GM12892 (cell line): Measurements from ENCODE around the gene PRSS50.

Experiments
- DNase-seq: peaks from one replicate; pipeline ENCODE4 v3.0.0; 2011; ENCODE audit not compliant: insufficient read length
- FAIRE-seq: peaks from 2 replicates; lab custom pipeline; 2011; peaks lifted over from hg19 to GRCh38; lab: Jason Lieb, UNC
- POLR2A ChIP-seq: IDR thresholded peaks from 2 replicates; pipeline ENCODE4 v1.6.1; 2011; ENCODE audit warnings: low read depth, low read length, control low read depth
- POLR2AphosphoS5 ChIP-seq: IDR thresholded peaks from 2 replicates; pipeline ENCODE4 v1.6.1; 2011; ENCODE audit warnings: low read depth, low read length, control low read depth
- TAF1 ChIP-seq: IDR thresholded peaks from 2 replicates; pipeline ENCODE4 v1.6.1; 2011; ENCODE audit warnings: low read depth, mild to moderate bottlenecking, control low read depth, low read length, borderline replicate concordance

PRSS50 gene

GRCh38 chr3:46668116-46668515, 49.6 kb downstream of the PRSS50 start:
- FAIRE-seq (no peak), DNase-seq (peak; percentile 7)
- TF ChIP-seq POLR2A (no peak), POLR2AphosphoS5 (no peak), TAF1 (no peak)

GRCh38 chr3:46667657-46668056, 50.0 kb downstream of the PRSS50 start:
- TF ChIP-seq TAF1 = no peak
- no peak for TF ChIP-seq POLR2A
- DNase-seq (no peak), FAIRE-seq (no peak)

DNA sequence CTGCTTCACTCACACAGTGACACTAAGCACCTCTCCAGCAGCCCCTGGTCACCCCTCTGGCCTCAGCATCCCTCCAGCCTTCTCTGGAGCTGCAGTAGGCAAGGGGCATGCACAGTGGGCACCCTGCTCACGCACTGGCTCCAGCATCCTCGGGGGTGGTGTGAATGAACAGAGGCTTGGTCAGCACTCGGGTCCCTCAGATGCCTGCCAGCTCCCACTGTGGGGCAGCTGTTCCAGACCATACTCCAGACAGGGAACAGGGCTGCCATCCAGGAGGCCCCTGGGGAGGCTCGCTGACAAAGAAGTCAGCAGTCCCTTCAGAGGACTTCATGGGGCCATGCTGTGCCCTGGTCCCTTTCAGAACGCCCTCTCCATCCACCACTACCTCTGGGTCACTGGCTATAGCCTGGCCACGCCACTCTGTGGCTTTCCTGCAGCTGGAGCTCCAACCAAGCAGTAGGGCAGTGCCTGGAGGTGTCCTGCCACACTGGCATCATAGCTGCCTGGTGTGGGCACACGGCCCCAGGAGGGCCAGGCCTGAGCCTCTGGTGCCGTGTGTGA, 50.5 kb downstream of the PRSS50 start:
- TF ChIP-seq TAF1 = no peak
- no peak for TF ChIP-seq POLR2AphosphoS5
- no peak for TF ChIP-seq POLR2A
- DNase-seq = peak; percentile 9
- no peak for FAIRE-seq

GRCh38 chr3:46666453-46666845, 51.2 kb downstream of the PRSS50 start:
- no peak for TF ChIP-seq POLR2AphosphoS5
- TF ChIP-seq POLR2A = no peak
- no peak for TF ChIP-seq TAF1
- DNase-seq = peak; percentile 5
- FAIRE-seq = no peak

DNA sequence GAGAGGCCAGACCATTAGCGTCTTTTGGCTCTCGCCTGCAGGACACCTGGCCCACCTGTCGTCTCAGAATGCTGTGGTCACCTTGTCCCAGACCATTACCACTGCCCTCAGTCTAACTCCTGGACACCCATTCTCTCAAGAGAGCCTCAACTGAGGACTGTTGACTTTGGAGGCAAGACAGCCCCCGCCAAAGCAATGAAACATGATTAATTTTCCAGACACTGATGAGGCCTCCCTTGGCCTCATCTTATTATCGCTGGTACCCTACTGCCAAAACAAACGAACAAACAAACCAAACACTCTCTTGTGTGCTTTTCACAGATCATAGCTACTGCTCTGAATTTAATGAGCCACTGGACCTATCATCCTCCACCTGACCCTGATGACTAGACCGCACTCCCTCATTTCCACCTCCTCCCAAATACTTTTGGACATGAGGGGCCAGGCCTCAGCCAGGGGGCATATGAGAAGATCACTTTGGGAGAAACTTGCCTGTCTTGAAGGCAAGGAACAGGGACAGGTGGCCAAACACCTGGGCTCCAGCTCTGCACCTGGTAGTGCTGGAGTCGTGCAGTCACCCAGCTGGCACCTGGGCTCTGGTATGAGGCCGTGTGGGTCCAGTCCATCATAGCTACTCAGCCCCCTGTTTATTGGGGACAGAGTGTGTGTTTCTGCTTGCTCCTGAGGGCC, 51.8 kb downstream of the PRSS50 start:
- FAIRE-seq (no peak), DNase-seq (peak; percentile 5)
- no peak for TF ChIP-seq POLR2AphosphoS5
- no peak for TF ChIP-seq TAF1
- TF ChIP-seq POLR2A = no peak

- no peak for FAIRE-seq
- TF ChIP-seq TAF1 (no peak), POLR2AphosphoS5 (no peak), POLR2A (no peak)
- DNase-seq = no peak
Observed at GRCh38 chr3:46664971-46665762, 52.5 kb downstream of the PRSS50 start.

DNA sequence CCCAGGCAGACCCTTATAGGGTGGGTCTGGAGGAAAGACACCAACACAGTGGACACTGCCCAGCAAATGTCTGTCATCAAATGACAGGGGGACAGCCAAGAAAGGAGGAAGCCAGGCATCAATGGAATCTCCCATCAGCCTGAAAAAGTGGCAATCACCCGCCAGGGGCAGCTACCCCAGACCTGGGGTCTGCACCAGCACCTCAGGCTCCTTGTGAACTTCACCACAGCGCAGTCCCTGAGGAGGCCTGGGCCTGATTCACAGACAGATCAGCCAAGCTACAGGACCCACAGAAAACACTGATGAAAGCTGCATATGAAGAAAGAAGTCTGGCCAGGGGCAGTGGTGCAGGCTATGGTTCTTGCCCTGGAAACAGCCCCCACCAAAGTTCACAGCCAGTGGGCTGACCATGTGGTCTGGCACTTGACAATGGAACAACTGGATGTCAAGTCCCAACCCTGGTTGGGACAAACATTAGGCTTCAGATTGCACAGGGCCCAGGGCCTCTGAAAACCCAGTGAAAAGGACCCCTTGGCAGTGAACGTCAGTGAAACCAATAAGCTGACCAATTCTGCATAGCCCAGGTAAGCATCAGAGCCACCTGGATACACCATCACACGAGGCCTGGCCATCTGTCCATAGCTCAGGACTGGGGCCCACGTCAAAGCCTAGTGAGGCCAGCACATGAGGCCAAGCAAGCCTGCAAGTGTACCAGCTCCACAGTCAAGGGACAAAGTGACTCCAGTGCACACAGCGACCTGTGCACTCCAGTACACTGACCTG, 53.3 kb downstream of the PRSS50 start:
- TF ChIP-seq POLR2AphosphoS5 = no peak
- no peak for TF ChIP-seq POLR2A
- TF ChIP-seq TAF1 = no peak
- FAIRE-seq (no peak), DNase-seq (no peak)

DNA sequence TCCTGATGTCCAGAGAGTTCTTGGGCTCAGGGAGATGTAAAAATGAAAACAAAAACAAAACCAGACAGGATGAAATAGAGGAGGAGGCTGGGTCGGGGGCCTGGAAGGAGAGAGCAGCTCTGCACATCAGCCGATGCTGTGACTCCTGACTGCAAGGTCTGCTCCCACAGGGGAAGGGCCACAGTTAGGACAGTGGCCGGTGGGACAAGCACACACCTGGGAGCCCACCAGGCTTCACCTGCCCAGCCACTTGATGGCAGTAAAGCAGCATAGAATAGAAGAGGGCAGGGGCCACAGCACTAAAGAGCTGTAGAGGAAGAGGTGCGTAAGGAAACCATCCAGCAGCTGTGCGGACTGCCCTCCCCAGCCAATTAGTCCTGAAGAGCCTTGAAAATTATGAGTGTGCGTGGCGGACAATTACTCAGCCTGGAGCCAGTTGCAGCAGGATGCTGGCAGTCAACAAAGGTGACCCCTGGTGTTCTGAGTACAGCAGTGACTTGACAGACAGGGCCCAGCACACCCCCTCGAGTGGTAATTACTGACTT, 54.0 kb downstream of the PRSS50 start:
- TF ChIP-seq POLR2AphosphoS5 (no peak), POLR2A (no peak), TAF1 (no peak)
- FAIRE-seq (no peak), DNase-seq (peak; percentile 13)

DNA sequence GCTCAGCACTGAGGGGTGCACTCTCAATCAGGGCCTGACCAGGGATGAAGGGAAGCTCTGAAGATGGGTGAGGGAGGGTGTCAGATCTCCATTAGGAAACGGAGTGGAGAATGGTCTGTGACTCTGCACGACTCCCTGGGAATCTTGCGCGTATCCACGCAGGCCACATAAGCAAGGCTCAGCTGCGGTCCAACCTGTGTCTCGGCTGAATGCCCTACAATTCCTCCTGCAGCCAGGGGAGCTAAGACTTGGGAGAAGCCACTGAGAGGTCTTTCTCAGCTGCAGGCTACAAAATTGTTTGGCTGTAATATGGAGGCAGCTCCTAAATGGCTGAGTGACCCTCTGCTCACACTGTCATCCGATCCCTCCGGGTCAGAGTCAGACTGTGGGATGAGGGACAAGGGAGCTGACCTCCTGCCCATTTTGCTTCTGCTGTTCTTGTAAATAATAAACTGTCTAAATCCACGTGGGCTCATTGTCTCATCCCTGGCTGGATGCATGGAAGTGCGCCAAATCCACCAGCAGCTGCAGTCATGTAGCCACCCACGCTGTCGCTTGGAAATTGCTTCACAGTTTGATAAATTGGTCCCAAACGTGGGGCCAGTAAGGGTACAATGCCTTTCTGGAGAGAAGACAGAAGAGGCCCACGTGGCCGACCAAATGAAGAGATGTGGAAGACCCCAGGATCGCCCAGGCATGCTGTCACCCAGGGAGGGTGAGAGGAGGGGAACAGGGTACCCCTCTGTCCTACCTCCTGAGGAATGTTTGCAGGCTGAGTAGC, 54.7 kb downstream of the PRSS50 start:
- no peak for TF ChIP-seq TAF1
- no peak for TF ChIP-seq POLR2A
- no peak for TF ChIP-seq POLR2AphosphoS5
- FAIRE-seq (no peak), DNase-seq (peak; percentile 4)
